ENCODE results near the gene UBE2E2. TPM values are rescaled to one million over a fixed set of nuclear protein-coding genes. Genes with fewer than 3 reads are reported as not detected.

Gene UBE2E2
- total RNA-seq, 2 experiments from 2014 or later, result 14.1 to 20.2 TPM

DNA sequence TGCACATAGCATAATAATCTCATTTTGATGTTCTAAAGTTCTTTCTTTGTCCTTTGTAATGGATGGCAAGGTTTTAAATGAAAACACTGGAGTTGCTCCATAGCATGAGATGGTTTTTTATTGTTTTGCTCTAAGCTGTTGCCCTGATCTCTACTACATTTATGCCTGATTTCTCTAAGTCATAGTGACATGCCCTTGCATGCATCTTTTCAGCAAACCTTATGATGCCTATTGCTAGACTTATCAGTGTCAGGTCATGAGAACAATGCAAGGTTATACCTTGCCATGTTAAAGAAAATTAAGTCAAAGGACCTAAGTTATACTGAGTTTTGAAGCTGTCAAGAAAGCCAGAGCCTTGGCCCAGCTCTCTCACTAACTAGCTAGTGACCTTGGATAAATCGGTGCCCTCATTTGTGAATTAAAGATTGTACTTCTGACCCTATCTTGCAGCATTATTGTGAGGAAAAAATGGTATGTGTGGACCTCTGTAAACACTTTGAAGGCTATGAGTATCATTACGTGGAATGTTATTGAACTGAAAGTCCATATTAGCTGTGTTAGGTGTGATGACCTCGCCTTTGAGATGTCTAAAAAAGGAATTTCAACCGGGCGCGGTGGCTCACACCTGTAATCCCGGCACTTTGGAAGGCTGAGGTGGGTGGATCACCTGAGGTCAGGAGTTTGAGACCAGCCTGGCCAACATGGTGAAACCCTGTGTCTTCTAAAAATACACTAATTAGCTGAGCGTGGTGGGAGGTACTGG is 346.2 kb downstream of the UBE2E2 start:
- H3K4me1 ChIP-seq (ENCODE audit: insufficient read depth, low read length), result no peaks in the 10 kb centered on the region
- CTCF ChIA-PET, result no interaction called here
- H3K4me3 ChIP-seq (ENCODE audit: low read length), result no peak overlapping the region
- no peak overlapping the region for H3K27ac Mint-ChIP-seq
- no peaks in the 10 kb centered on the region for H3K9me3 ChIP-seq (ENCODE audit: control insufficient read depth in 1 of 2, insufficient read depth in 1 of 2, low read length in 2 of 2)
- no peaks in the 10 kb centered on the region for H3K4me1 Mint-ChIP-seq (ENCODE audit: low read depth)
- no peaks in the 10 kb centered on the region for H3K36me3 Mint-ChIP-seq (ENCODE audit: low read depth)
- DNase-seq (no peak), ATAC-seq (ENCODE audit: poor library complexity) (no peak)
- peaks cover 2% of the 10 kb centered on the region for H3K9me3 Mint-ChIP-seq
- H3K4me3 Mint-ChIP-seq, result no peak overlapping the region
- intact Hi-C loops (cut with DNase I, micrococcal nuclease), result no loop called here
- no peaks in the 10 kb centered on the region for H3K36me3 ChIP-seq (ENCODE audit: insufficient read depth, low read length)
- POLR2A ChIA-PET, result no interaction called here
- H3K27me3 Mint-ChIP-seq, result no peaks in the 10 kb centered on the region
- no peak overlapping the region for H3K27ac ChIP-seq (ENCODE audit: low read depth in 1 of 2, low read length in 2 of 2)
- TF ChIP-seq, protein P1, sequence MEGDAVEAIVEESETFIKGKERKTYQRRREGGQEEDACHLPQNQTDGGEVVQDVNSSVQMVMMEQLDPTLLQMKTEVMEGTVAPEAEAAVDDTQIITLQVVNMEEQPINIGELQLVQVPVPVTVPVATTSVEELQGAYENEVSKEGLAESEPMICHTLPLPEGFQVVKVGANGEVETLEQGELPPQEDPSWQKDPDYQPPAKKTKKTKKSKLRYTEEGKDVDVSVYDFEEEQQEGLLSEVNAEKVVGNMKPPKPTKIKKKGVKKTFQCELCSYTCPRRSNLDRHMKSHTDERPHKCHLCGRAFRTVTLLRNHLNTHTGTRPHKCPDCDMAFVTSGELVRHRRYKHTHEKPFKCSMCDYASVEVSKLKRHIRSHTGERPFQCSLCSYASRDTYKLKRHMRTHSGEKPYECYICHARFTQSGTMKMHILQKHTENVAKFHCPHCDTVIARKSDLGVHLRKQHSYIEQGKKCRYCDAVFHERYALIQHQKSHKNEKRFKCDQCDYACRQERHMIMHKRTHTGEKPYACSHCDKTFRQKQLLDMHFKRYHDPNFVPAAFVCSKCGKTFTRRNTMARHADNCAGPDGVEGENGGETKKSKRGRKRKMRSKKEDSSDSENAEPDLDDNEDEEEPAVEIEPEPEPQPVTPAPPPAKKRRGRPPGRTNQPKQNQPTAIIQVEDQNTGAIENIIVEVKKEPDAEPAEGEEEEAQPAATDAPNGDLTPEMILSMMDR (IDR thresholded peaks at IDR 0.05), result no peak
- H3K27me3 ChIP-seq (ENCODE audit: control insufficient read depth in 1 of 2, insufficient read depth in 2 of 2, low read length in 2 of 2), result no peaks in the 10 kb centered on the region

DNA sequence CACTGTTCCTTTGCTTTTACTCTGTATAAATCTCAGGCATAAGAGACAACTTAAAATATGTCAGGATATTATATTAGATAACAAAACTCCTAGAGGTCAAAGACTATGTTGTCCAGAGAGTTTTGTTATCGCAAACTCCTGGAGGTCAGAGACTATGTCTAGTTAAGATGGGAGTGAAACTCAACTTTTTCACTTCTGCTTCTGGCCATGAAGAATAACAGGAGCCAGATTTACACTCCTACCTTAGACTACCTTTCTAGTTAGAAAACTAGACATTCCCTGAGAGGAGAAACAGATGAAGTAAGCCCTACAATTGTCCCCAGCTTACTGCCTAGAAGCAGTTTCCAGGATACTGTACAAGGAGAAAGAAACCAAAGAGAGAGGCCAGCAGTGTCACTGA is 347.3 kb downstream of the UBE2E2 start:
- ChIA-PET POLR2A (no interaction called here), CTCF (no interaction called here)
- no peak overlapping the region for H3K4me3 Mint-ChIP-seq
- no peaks in the 10 kb centered on the region for H3K4me1 Mint-ChIP-seq (ENCODE audit: low read depth)
- no peak for ATAC-seq (ENCODE audit: poor library complexity)
- Histone ChIP-seq H3K36me3 (ENCODE audit: insufficient read depth, low read length) (no peaks in the 10 kb centered on the region), H3K9me3 (ENCODE audit: control insufficient read depth in 1 of 2, insufficient read depth in 1 of 2, low read length in 2 of 2) (no peaks in the 10 kb centered on the region), H3K4me1 (ENCODE audit: insufficient read depth, low read length) (no peaks in the 10 kb centered on the region), H3K27me3 (ENCODE audit: control insufficient read depth in 1 of 2, insufficient read depth in 2 of 2, low read length in 2 of 2) (no peaks in the 10 kb centered on the region), H3K4me3 (ENCODE audit: low read length) (no peak overlapping the region), H3K27ac (ENCODE audit: low read depth in 1 of 2, low read length in 2 of 2) (no peak overlapping the region)
- TF ChIP-seq, protein P1 (IDR thresholded peaks at IDR 0.05), result no peak
- intact Hi-C loops (cut with DNase I, micrococcal nuclease), result no loop called here
- H3K27ac Mint-ChIP-seq, result no peak overlapping the region
- DNase-seq, result no peak
- H3K36me3 Mint-ChIP-seq (ENCODE audit: low read depth), result no peaks in the 10 kb centered on the region
- no peaks in the 10 kb centered on the region for H3K27me3 Mint-ChIP-seq
- H3K9me3 Mint-ChIP-seq, result peaks cover 2% of the 10 kb centered on the region

DNA sequence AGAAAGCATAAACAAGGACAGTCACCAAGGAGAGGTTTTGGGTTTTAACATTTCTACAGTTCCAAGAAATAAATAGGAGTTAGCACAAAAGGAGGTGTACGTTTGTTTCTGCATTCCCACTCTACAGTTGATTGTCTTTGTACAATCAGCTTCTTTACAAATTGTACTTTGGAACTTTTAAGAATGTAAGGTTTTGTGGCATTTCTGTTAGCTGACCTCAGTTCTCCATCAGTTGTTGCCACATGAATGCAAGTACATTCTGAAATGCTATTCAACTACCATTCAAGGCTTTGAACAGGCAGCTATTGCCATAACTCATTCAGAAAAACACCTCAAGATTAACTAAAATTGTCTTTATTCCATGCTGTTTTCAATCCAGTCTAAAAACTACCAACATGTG is 349.4 kb downstream of the UBE2E2 start:
- DNase-seq, result no peak
- Histone ChIP-seq H3K9me3 (ENCODE audit: control insufficient read depth in 1 of 2, insufficient read depth in 1 of 2, low read length in 2 of 2) (no peaks in the 10 kb centered on the region), H3K27ac (ENCODE audit: low read depth in 1 of 2, low read length in 2 of 2) (no peak overlapping the region), H3K27me3 (ENCODE audit: control insufficient read depth in 1 of 2, insufficient read depth in 2 of 2, low read length in 2 of 2) (no peaks in the 10 kb centered on the region), H3K4me1 (ENCODE audit: insufficient read depth, low read length) (no peaks in the 10 kb centered on the region), H3K4me3 (ENCODE audit: low read length) (no peak overlapping the region), H3K36me3 (ENCODE audit: insufficient read depth, low read length) (no peaks in the 10 kb centered on the region)
- TF ChIP-seq, protein P1 (IDR thresholded peaks at IDR 0.05), result no peak
- Mint-ChIP-seq H3K36me3 (ENCODE audit: low read depth) (peaks cover 5% of the 10 kb centered on the region), H3K27ac (no peak overlapping the region), H3K4me3 (no peak overlapping the region), H3K9me3 (no peaks in the 10 kb centered on the region), H3K27me3 (no peaks in the 10 kb centered on the region), H3K4me1 (ENCODE audit: low read depth) (no peaks in the 10 kb centered on the region)
- intact Hi-C loops (cut with DNase I, micrococcal nuclease), result no loop called here
- CTCF ChIA-PET, result no interaction called here
- no peak for ATAC-seq (ENCODE audit: poor library complexity)
- POLR2A ChIA-PET, result no interaction called here

Measured in CD4-positive, alpha-beta T cell (primary cell).